ENCODE data around the gene DIDO1. TPM values are rescaled to one million over a fixed set of nuclear protein-coding genes. Genes with fewer than 3 reads are reported as not detected.

The DIDO1 gene
- polyA plus RNA-seq, 2 of the 4 experiments (the other 2 are of a cell fraction): 12.6 to 14.8 TPM

DNA sequence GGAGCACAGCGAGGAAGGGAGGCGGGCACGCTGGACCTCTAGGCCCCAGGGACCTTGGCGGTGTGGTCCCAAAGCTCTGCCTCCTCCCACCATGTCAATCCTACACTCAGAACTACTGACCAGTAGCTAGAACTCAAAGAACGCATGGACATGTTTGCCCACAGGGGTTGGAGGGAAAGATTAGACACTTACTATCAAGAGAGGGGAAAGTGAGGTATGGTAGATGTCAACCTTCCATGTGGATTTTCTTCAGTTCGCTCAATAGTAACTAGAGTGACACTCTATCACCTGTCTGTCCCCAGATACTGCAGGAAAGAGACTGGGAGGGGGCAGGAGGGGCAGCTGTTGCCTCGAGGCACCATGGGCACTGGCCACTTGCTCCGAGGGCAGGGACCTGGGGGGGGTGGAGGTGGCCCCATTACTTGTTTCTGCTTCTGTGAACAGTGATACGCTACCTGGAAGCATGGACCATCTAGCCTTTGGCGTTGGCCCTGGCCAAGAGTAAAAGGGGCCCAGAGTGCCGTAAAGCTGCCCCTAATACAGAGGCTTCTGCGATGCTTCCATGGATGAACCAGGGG lies 912 bp upstream of the DIDO1 start (continued):
- no peak for TF ChIP-seq EHMT2 (IDR thresholded peaks at IDR 0.05; ENCODE audit: low read depth)
- TF ChIP-seq, protein P1, sequence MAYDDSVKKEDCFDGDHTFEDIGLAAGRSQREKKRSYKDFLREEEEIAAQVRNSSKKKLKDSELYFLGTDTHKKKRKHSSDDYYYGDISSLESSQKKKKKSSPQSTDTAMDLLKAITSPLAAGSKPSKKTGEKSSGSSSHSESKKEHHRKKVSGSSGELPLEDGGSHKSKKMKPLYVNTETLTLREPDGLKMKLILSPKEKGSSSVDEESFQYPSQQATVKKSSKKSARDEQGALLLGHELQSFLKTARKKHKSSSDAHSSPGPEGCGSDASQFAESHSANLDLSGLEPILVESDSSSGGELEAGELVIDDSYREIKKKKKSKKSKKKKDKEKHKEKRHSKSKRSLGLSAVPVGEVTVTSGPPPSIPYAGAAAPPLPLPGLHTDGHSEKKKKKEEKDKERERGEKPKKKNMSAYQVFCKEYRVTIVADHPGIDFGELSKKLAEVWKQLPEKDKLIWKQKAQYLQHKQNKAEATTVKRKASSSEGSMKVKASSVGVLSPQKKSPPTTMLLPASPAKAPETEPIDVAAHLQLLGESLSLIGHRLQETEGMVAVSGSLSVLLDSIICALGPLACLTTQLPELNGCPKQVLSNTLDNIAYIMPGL (CRISPR knock-in tag; IDR thresholded peaks at IDR 0.05; ENCODE audit: borderline replicate concordance): no peak

DNA sequence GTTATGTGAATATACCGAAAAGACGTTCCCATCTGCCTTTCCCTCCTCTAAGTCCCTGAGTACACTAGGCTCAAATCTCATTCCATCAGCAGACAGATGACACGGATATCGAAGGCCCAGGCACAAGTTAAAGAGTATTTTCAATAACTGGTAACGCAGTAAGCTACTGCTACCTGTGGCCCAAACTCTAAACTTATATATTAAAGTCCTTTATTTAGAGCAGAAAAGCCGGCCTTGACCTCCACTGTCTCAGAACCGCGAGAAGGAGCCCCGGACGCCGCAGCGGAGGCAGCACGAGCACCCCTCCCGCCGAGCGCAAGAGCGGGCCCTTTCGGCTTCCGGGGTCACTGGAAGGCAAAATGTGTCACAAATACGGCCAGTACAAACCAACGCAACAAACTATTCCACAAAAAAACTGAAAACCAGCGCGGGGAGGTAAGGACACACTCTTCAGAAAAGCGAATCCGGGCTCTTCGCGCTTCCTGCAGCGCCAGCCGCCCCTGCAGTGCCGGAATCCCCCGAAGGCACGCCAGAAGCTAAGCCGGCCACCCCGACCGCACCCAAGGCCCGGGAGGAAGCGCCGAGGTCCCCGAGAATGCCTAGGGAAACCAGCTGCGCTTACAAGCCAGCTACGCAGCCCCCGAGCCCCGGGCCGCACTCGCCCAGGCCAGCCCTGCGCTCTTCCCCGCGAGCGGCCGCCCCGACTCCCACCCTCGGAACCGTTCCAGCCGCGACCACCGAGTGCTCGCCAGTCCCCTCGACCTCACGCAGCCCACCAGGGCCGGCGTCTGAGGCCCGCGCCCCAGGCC lies 681 bp downstream of the DIDO1 start:
- WGBS (ENCODE audit: missing lambda C conversion rate): 1% methylated on average over 39 of the region's 63 CpGs
- Histone ChIP-seq H3K9me3 (no peaks in the 10 kb centered on the region), H3K4me2 (peak overlapping the region; percentile 93), H3K4me1 (peaks cover 45% of the 10 kb centered on the region), H3K4me3 (peak overlapping the region; percentile 76), H3K27ac (peak overlapping the region; percentile 96 to 98)
- ChIA-PET CTCF (interaction anchor here (0.6 to 22.6 kb wide), 8 partner anchors 8 to 55 kb away, joined by 3 to 368 read pairs (median 4); no protein-coding TSS in a partner anchor), POLR2A (interaction anchor here (0.6 to 1.2 kb wide), 2 partner anchors 13 to 50 kb away, joined by 3 read pairs; partner anchors contain the start of gene GID8)
- DNase-seq (ENCODE audit: low read depth in 1 of 2, low spot score in 1 of 2) (peak in 1 of 2 experiments; percentile 34), ATAC-seq (peak; percentile 20 to 23), FAIRE-seq (no peak)
- TF ChIP-seq POLR2A (IDR thresholded peaks at IDR 0.05; ENCODE audit: low read length) (peak; percentile 24), HOXB5 (CRISPR knock-in tag; IDR thresholded peaks at IDR 0.05) (no peak), RAD21 (conservative IDR thresholded peaks at IDR 0.05 in 1 of 2, IDR thresholded peaks at IDR 0.05 in 1 of 2) (no peak), TFCP2L1 (CRISPR knock-in tag; IDR thresholded peaks at IDR 0.05) (0 out of 2 replicates have a peak, but pooled peaks have one; percentile 56), RFX5 (IDR thresholded peaks at IDR 0.05) (no peak), ZC3H11A (IDR thresholded peaks at IDR 0.05) (no peak), EHMT2 (IDR thresholded peaks at IDR 0.05; ENCODE audit: low read depth) (no peak), GATA3 (IDR thresholded peaks at IDR 0.05; ENCODE audit: borderline replicate concordance) (0 out of 2 replicates have a peak, but pooled peaks have one; percentile 6)
- TF ChIP-seq, protein P1 (CRISPR knock-in tag; IDR thresholded peaks at IDR 0.05; ENCODE audit: borderline replicate concordance): no peak

DNA sequence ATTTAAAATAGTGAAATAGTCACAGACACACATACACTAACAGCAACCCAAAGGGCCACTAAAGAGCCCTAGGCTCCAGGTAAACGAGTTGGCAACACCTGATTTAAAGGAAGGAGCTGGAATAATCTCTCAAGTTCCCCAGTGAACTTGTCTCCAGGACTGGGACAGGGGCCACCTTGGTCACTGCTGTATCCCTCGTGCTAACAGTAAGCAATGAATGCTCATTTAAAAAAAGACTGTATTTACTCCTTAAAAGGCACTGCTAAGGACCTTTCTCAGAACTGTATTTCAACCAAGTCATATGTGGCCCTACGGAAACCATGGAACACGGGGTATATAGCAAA lies 1.3 kb downstream of the DIDO1 start:
- H3K4me1 ChIP-seq: peaks cover 50% of the 10 kb centered on the region
- peak overlapping the region; percentile 93 for H3K4me2 ChIP-seq
- peak overlapping the region; percentile 96 to 98 for H3K27ac ChIP-seq
- ChIA-PET CTCF (interaction anchor here (0.9 to 22.6 kb wide), 6 partner anchors 10 to 50 kb away, joined by 3 to 368 read pairs (median 4); no protein-coding TSS in a partner anchor), POLR2A (interaction anchor here (0.6 kb wide), 1 partner anchor 50 kb away, joined by 4 read pairs; no protein-coding TSS in a partner anchor)
- TF ChIP-seq, protein P2, sequence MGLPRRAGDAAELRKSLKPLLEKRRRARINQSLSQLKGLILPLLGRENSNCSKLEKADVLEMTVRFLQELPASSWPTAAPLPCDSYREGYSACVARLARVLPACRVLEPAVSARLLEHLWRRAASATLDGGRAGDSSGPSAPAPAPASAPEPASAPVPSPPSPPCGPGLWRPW (IDR thresholded peaks at IDR 0.05): no peak
- no peak for TF ChIP-seq RNF2 (IDR thresholded peaks at IDR 0.05; ENCODE audit: borderline replicate concordance, low read depth)
- no peak for TF ChIP-seq PBX3 (IDR thresholded peaks at IDR 0.05)
- no peak for TF ChIP-seq ELK1 (IDR thresholded peaks at IDR 0.05; ENCODE audit: low read depth, low read length)
- no peak for TF ChIP-seq NR3C1 (IDR thresholded peaks at IDR 0.05)
- TF ChIP-seq, protein P1 (CRISPR knock-in tag; IDR thresholded peaks at IDR 0.05; ENCODE audit: borderline replicate concordance): no peak
- no peak for TF ChIP-seq HOXA7 (CRISPR knock-in tag; IDR thresholded peaks at IDR 0.05)
- no peak for TF ChIP-seq ZC3H11A (IDR thresholded peaks at IDR 0.05)
- TF ChIP-seq RARB (CRISPR knock-in tag; IDR thresholded peaks at IDR 0.05): no peak
- TF ChIP-seq ATOH8 (CRISPR knock-in tag; IDR thresholded peaks at IDR 0.05; ENCODE audit: low read depth): no peak
- TF ChIP-seq RCOR1 (IDR thresholded peaks at IDR 0.05; ENCODE audit: low read depth, low read length): no peak
- TF ChIP-seq MAZ (IDR thresholded peaks at IDR 0.05; ENCODE audit: borderline replicate concordance, low read depth, low read length): no peak
- TF ChIP-seq FOXS1 (CRISPR knock-in tag; IDR thresholded peaks at IDR 0.05): no peak
- TF ChIP-seq, protein P3, sequence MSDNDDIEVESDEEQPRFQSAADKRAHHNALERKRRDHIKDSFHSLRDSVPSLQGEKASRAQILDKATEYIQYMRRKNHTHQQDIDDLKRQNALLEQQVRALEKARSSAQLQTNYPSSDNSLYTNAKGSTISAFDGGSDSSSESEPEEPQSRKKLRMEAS (IDR thresholded peaks at IDR 0.05): no peak
- TF ChIP-seq HOXB13 (CRISPR knock-in tag; IDR thresholded peaks at IDR 0.05; ENCODE audit: low read depth): no peak
- TF ChIP-seq HOXB5 (CRISPR knock-in tag; IDR thresholded peaks at IDR 0.05): no peak
- peak overlapping the region; percentile 76 for H3K4me3 ChIP-seq
- DNase-seq (ENCODE audit: low read depth in 1 of 2, low spot score in 1 of 2) (no peak), ATAC-seq (peak in 1 of 2 experiments; percentile 1; a peak in 2 of 6 replicates), FAIRE-seq (no peak)
- no peaks in the 10 kb centered on the region for H3K9me3 ChIP-seq
- 6% methylated on average over 4 of the region's 4 CpGs for WGBS (ENCODE audit: missing lambda C conversion rate)

All from A549 (cell line).